ENCODE measurements around the gene MYF5.

Gene MYF5

GRCh38 chr12:80707126-80707829 lies 9.4 kb upstream of the MYF5 start, which contains the start of gene MYF6:
Gene MYF6, plus strand, starts transcription at chr12:80707634. Its CDS starts 86 bp downstream, at chr12:80707720.
- DNase-seq (ENCODE audit: low read depth in 1 of 2, low spot score in 1 of 2), result no peak

GRCh38 chr12:80707830-80708258 lies 8.9 kb upstream of the MYF5 start:
- DNase-seq (ENCODE audit: low read depth in 1 of 2, low spot score in 1 of 2), result no peak

GRCh38 chr12:80708259-80708974 lies 8.3 kb upstream of the MYF5 start:
- no peak for DNase-seq (ENCODE audit: low read depth in 1 of 2, low spot score in 1 of 2)

GRCh38 chr12:80708975-80709328 lies 7.8 kb upstream of the MYF5 start:
- no peak for DNase-seq (ENCODE audit: low read depth in 1 of 2, low spot score in 1 of 2)

GRCh38 chr12:80709811-80710726 lies 6.6 kb upstream of the MYF5 start:
- no peak for DNase-seq (ENCODE audit: low read depth in 1 of 2, low spot score in 1 of 2)

- DNase-seq (ENCODE audit: low read depth in 1 of 2, low spot score in 1 of 2), result no peak
Measured at GRCh38 chr12:80710727-80711449, 5.8 kb upstream of the MYF5 start.

- DNase-seq (ENCODE audit: low read depth in 1 of 2, low spot score in 1 of 2), result no peak
Measured at GRCh38 chr12:80711866-80712265, 4.8 kb upstream of the MYF5 start.

GRCh38 chr12:80712866-80713265 lies 3.8 kb upstream of the MYF5 start:
- DNase-seq (ENCODE audit: low read depth in 1 of 2, low spot score in 1 of 2), result no peak

GRCh38 chr12:80713419-80713818 lies 3.3 kb upstream of the MYF5 start:
- DNase-seq (ENCODE audit: low read depth in 1 of 2, low spot score in 1 of 2), result no peak

GRCh38 chr12:80714055-80714454 lies 2.7 kb upstream of the MYF5 start:
- DNase-seq (ENCODE audit: low read depth in 1 of 2, low spot score in 1 of 2), result no peak

- DNase-seq (ENCODE audit: low read depth in 1 of 2, low spot score in 1 of 2), result no peak
Measured at GRCh38 chr12:80714846-80715245, 1.9 kb upstream of the MYF5 start.

GRCh38 chr12:80715713-80716249 lies 931 bp upstream of the MYF5 start:
- no peak for DNase-seq (ENCODE audit: low read depth in 1 of 2, low spot score in 1 of 2)

- no peak for DNase-seq (ENCODE audit: low read depth in 1 of 2, low spot score in 1 of 2)
Measured at GRCh38 chr12:80717856-80718255, 1.1 kb downstream of the MYF5 start.

GRCh38 chr12:80720516-80720915 lies 3.8 kb downstream of the MYF5 start:
- no peak for DNase-seq (ENCODE audit: low read depth in 1 of 2, low spot score in 1 of 2)

GRCh38 chr12:80721326-80721725 lies 4.6 kb downstream of the MYF5 start:
- DNase-seq (ENCODE audit: low read depth in 1 of 2, low spot score in 1 of 2), result no peak

GRCh38 chr12:80745851-80746505 lies 29.3 kb downstream of the MYF5 start:
- DNase-seq (ENCODE audit: low read depth in 1 of 2, low spot score in 1 of 2), result no peak

- no peak for DNase-seq (ENCODE audit: low read depth in 1 of 2, low spot score in 1 of 2)
Measured at GRCh38 chr12:80747800-80748199, 31.1 kb downstream of the MYF5 start.

GRCh38 chr12:80749456-80749855 lies 32.7 kb downstream of the MYF5 start:
- no peak for DNase-seq (ENCODE audit: low read depth in 1 of 2, low spot score in 1 of 2)

- DNase-seq (ENCODE audit: low read depth in 1 of 2, low spot score in 1 of 2), result no peak
Measured at GRCh38 chr12:80752464-80752863, 35.8 kb downstream of the MYF5 start.

GRCh38 chr12:80754274-80754673 lies 37.6 kb downstream of the MYF5 start:
- no peak for DNase-seq (ENCODE audit: low read depth in 1 of 2, low spot score in 1 of 2)

Data from stimulated activated CD4-positive, alpha-beta T cell treated with anti-CD3 and anti-CD28 coated beads, Interleukin-15, amount 100 ng/mL, for 1 hour (primary cell).